Thoracic aorta (tissue), 2 donors: ENCODE measurements around the gene DAGLB. TPM values are rescaled to one million over a fixed set of nuclear protein-coding genes. Genes with fewer than 3 reads are reported as not detected.

ENCODE experiments used
- ATAC-seq: fragments of 150-250 bp; one replicate; pipeline ENCODE4 v1.8.0; 2017; ENCODE audit warnings: low read depth; ENCODE audit not compliant: insufficient number of reproducible peaks, low FRiP score
- DNase-seq: peaks from one replicate; pipeline ENCODE4 v3.0.0-alpha.2; 2020; ENCODE audit warnings: low spot score
- H3K27ac ChIP-seq, 2 donors: fragments of 200-600 bp; sonication (generic); 1 replicate in 1 of 2; 2 replicates in 1 of 2; pipeline ENCODE4 v1.5.1; 2016; ENCODE audit warnings: mild to moderate bottlenecking in 2 of 2, moderate library complexity in 2 of 2
- H3K27me3 ChIP-seq: fragments of 200-600 bp; sonication (generic); replicated peaks from 2 replicates; pipeline ENCODE4 v1.6.0; 2016; ENCODE audit warnings: mild to moderate bottlenecking; ENCODE audit not compliant: insufficient read depth
- H3K36me3 ChIP-seq: fragments of 200-600 bp; sonication (generic); one replicate; pipeline ENCODE4 v1.5.1; 2016
- H3K4me1 ChIP-seq, 2 donors: fragments of 200-600 bp; sonication (generic); 1 replicate in 1 of 2; 2 replicates in 1 of 2; pipeline versions ENCODE4 v1.5.1 to v1.6.0; 2016; ENCODE audit warnings: low read depth in 2 of 2, mild to moderate bottlenecking in 1 of 2; ENCODE audit not compliant: control insufficient read depth in 1 of 2
- H3K4me3 ChIP-seq: fragments of 200-600 bp; sonication (generic); 2 replicates; pipeline ENCODE4 v1.5.1; 2016; ENCODE audit warnings: mild to moderate bottlenecking
- H3K9me3 ChIP-seq: fragments of 200-600 bp; sonication (generic); 2 replicates; pipeline ENCODE4 v1.5.1; 2016
- total RNA-seq, 2 donors: library from RNA; depleted of rRNA; stranded (reverse); fragments of >200 nt; gene quantifications; one replicate each; pipeline versions ENCODE4 v1.1.0 to v1.2.3, GENCODE V29; 2016
- TF ChIP-seq, protein P1 (sequence below): fragments of 200-600 bp; sonication (generic); IDR thresholded peaks from one replicate; pipeline ENCODE4 v1.5.1; 2019; ENCODE audit warnings: antibody characterized with exemption

The DAGLB gene
- total RNA-seq, 2 donors from 2014 or later, result 16.5 to 28.6 TPM

DNA sequence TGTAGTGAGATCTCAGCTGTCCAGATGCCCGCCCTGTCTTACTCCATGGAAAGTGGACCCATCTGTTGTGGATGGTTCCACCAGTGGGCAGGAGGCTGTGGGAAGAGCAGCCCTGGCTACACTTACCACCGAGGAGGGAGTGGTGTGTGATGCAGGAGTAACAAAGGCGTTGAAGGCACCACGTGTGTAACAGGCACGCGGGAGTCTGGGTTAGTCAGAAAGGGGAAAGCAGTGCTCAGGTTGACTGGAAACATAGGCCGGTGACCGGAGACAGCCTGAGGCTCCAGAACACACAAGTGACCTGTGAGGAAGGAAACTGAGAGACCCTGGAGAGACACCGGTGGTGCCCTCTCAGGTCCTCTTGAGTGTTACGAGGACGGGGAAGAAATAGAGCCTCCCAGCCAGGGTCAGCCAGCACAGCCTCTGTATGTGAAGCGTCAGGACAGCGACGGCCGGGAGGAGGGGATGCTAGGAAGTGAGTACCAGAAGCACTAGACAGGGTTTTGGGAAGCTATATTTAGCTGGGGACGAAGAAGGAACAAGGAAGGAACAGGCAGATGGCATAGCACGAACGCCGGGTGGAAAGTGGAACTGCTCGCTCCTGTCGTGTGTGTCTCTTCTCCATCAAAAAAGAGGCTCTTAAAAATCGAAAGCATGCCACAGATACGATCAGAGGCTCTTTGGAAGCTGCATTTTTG lies 51.7 kb downstream of the DAGLB start:
- TF ChIP-seq, protein P1, sequence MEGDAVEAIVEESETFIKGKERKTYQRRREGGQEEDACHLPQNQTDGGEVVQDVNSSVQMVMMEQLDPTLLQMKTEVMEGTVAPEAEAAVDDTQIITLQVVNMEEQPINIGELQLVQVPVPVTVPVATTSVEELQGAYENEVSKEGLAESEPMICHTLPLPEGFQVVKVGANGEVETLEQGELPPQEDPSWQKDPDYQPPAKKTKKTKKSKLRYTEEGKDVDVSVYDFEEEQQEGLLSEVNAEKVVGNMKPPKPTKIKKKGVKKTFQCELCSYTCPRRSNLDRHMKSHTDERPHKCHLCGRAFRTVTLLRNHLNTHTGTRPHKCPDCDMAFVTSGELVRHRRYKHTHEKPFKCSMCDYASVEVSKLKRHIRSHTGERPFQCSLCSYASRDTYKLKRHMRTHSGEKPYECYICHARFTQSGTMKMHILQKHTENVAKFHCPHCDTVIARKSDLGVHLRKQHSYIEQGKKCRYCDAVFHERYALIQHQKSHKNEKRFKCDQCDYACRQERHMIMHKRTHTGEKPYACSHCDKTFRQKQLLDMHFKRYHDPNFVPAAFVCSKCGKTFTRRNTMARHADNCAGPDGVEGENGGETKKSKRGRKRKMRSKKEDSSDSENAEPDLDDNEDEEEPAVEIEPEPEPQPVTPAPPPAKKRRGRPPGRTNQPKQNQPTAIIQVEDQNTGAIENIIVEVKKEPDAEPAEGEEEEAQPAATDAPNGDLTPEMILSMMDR, result no peak
- ATAC-seq (no peak), DNase-seq (no peak)
- no peaks in the 10 kb centered on the region for H3K9me3 ChIP-seq
- peak overlapping the region in 1 of 2 donors; percentile 17 for H3K27ac ChIP-seq
- peaks cover 14% of the 10 kb centered on the region for H3K36me3 ChIP-seq
- H3K4me1 ChIP-seq, result peaks cover 47 to 57% of the 10 kb centered on the region in 2 donors
- H3K4me3 ChIP-seq, result no peak overlapping the region
- H3K27me3 ChIP-seq, result no peaks in the 10 kb centered on the region

DNA sequence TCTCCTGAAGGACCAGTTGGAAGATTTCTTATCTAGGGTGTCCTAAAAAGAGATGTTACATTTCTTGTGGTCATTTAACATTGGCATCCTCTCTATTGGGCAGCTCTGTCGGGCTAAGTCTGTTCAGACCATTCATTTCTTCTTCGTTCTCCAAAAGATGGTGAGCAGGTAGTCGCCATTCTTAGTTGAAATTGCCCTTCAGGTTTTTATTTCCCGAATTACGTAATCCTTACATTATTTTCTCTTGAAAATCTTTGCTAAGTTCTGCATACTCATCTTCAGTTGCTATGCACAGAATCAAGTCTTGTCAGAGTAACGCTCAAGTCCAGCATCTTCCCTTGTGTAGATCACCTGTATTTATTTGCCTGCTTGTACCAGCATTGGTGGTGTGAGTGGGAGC lies 53.6 kb downstream of the DAGLB start:
- no peaks in the 10 kb centered on the region for H3K9me3 ChIP-seq
- TF ChIP-seq, protein P1, result no peak
- peaks cover 14% of the 10 kb centered on the region for H3K36me3 ChIP-seq
- H3K4me3 ChIP-seq, result no peak overlapping the region
- no peaks in the 10 kb centered on the region for H3K27me3 ChIP-seq
- DNase-seq, result no peak
- no peak for ATAC-seq
- H3K27ac ChIP-seq, result peak overlapping the region in 1 of 2 donors; percentile 38
- peaks cover 35 to 42% of the 10 kb centered on the region in 2 donors for H3K4me1 ChIP-seq

DNA sequence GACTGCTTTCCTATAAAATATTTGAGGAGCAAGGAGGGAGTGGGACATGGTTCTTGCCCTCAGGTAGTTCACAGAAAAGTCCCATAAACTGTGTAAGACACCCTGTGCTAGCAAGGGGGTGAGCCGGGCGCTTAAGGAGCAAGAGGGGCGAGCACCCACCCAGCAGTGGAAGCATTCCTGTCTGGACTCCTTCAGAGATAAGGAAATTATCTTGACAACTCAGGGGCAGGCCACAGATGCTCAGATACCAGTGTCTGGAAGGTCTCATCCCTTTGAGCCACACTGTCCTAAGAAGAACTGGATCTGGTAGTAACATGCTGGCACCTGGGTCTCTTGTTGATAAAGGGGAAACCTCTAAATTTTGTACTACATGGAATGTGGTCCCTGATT lies 54.1 kb downstream of the DAGLB start:
- Histone ChIP-seq H3K9me3 (no peaks in the 10 kb centered on the region), H3K27ac (peak overlapping the region; percentile 38 to 48), H3K4me1 (peaks cover 31 to 38% of the 10 kb centered on the region in 2 donors), H3K36me3 (peaks cover 19% of the 10 kb centered on the region), H3K4me3 (no peak overlapping the region), H3K27me3 (no peaks in the 10 kb centered on the region)
- ATAC-seq (no peak), DNase-seq (no peak)
- TF ChIP-seq, protein P1, result no peak

DNA sequence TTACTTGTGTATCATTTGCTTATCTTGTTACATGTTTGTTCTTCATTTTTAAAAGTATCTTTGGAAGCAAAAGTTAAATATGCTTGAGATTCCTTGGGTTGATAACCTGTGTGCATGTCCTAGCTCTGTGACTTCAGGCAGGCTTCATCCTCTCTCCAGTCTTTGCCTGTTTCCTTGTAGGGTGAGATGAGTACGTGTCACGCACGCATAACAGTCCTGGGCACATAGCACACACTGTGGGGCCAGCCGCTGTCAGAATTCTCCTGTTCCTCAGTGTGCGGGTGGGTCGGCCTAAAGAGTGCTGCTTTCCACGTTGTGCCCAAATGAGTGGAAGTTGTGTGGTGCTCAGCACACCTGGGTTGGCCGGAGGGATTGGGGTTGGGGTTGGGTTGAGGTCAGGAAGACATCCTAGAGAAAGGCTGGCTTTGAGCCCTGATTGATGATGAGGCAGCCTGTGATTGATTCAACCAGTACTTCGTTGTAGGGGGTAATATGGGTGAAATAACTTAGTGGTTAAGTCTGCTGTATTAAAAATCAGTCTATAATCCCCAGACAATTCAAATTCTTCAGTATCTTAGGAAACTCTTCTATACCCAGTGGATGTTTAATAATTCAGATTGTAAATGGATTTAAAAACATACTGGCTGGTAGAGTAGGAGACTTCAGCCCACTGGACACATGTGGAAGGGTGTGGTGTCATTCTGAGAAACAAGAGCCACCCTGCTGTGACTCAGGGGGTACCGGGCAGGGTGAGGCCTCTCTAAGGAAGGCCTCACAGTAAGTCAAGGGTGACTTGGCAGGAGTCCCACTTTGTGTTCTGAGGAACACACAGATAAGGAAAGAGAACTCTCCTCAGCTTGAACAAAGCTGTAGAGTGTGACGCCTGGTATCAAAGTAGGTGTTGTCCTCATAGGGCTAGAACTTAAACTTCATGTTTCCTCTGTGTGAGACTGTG lies 54.8 kb downstream of the DAGLB start:
- DNase-seq (peak; percentile 89), ATAC-seq (no peak)
- Histone ChIP-seq H3K4me1 (peaks cover 24 to 31% of the 10 kb centered on the region in 2 donors), H3K27ac (peak overlapping the region; percentile 38 to 48), H3K9me3 (no peaks in the 10 kb centered on the region), H3K27me3 (no peaks in the 10 kb centered on the region), H3K4me3 (no peak overlapping the region), H3K36me3 (peaks cover 25% of the 10 kb centered on the region)
- TF ChIP-seq, protein P1, result no peak

DNA sequence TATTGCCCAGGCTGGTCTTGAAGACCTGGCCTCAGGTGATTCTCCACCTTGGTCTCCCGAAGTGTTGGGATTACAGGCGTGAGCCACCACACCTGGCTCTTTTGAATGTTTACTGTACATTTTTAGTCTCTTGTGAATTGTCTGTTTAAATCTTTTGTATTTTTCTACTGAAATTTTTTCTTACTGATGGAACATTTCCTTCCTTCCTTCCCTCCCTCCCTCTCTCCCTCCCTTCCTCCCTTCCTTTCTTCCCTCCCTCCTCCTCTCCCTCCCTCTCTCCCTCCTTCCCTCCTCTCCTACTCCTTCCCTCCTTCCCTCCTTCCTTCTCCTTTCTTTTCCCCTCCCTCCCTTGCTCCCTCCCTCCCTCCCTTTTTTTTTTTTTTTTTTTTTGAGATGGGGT lies 58.0 kb downstream of the DAGLB start:
- no peak for DNase-seq
- no peaks in the 10 kb centered on the region for H3K9me3 ChIP-seq
- no peak for ATAC-seq
- H3K36me3 ChIP-seq, result peaks cover 29% of the 10 kb centered on the region
- H3K27ac ChIP-seq, result no peak overlapping the region
- TF ChIP-seq, protein P1, result no peak
- no peaks in the 10 kb centered on the region for H3K27me3 ChIP-seq
- H3K4me3 ChIP-seq, result no peak overlapping the region
- H3K4me1 ChIP-seq, result peaks cover 38 to 46% of the 10 kb centered on the region in 2 donors
